PC-9 (cell line): ENCODE data around the gene GPR22.

Experiments
- EZH2 ChIP-seq: fragments of 200-600 bp; sonication (generic); IDR thresholded peaks from 2 replicates; pipeline ENCODE4 v1.8.0; 2017; ENCODE audit warnings: antibody characterized with exemption, low read depth
- TF ChIP-seq, protein P1 (sequence below): fragments of 200-600 bp; sonication (generic); conservative IDR thresholded peaks from 2 replicates; pipeline ENCODE4 v1.6.1; 2017; ENCODE audit warnings: mixed run types, antibody characterized with exemption, mild to moderate bottlenecking, moderate library complexity

DNA sequence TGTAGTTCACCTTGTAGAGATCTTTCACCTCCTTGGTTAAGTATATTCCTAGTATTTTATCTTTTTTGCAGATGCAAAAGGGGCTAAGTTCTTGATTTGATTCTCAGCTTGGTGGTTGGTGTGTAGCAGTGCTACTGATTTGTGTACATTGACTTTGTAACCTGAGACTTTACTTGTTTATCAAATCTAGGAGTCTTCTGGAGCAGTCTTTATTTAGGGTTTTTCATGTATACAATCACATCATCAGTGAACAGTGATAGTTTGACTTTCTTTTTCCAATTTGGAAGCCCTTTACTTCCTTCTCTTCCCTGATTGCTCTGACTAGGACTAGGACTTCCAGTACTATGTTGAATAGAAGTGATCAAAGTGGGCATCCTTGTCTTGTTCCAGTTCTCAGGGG, 33.8 kb downstream of the GPR22 start:
- TF ChIP-seq, protein P1, sequence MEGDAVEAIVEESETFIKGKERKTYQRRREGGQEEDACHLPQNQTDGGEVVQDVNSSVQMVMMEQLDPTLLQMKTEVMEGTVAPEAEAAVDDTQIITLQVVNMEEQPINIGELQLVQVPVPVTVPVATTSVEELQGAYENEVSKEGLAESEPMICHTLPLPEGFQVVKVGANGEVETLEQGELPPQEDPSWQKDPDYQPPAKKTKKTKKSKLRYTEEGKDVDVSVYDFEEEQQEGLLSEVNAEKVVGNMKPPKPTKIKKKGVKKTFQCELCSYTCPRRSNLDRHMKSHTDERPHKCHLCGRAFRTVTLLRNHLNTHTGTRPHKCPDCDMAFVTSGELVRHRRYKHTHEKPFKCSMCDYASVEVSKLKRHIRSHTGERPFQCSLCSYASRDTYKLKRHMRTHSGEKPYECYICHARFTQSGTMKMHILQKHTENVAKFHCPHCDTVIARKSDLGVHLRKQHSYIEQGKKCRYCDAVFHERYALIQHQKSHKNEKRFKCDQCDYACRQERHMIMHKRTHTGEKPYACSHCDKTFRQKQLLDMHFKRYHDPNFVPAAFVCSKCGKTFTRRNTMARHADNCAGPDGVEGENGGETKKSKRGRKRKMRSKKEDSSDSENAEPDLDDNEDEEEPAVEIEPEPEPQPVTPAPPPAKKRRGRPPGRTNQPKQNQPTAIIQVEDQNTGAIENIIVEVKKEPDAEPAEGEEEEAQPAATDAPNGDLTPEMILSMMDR: no peak
- TF ChIP-seq EZH2: no peak
